GM19395 (cell line): ENCODE measurements around the gene RNF208.

Source experiments
- ATAC-seq: cut with Tn5 transposase; IDR thresholded peaks from one replicate; pipeline ENCODE4 v1.9.1; 2021; ENCODE audit warnings: mild to moderate bottlenecking, moderate library complexity; ENCODE audit not compliant: unreplicated experiment

Gene RNF208

GRCh38 chr9:137215196-137215986, 6.6 kb downstream of the RNF208 start:
- no peak for ATAC-seq

- no peak for ATAC-seq
Measured at GRCh38 chr9:137214620-137215019, 7.4 kb downstream of the RNF208 start.

- ATAC-seq = no peak
Measured at GRCh38 chr9:137213160-137214060, 8.6 kb downstream of the RNF208 start.

GRCh38 chr9:137212520-137212919, 9.5 kb downstream of the RNF208 start:
- no peak for ATAC-seq

GRCh38 chr9:137211532-137211931, 10.5 kb downstream of the RNF208 start:
- ATAC-seq = no peak

- no peak for ATAC-seq
Measured at GRCh38 chr9:137206602-137207001, 15.4 kb downstream of the RNF208 start.

- ATAC-seq = peak; percentile 52
Measured at GRCh38 chr9:137205126-137206069, 16.6 kb downstream of the RNF208 start, which contains the start of the genes NDOR1 and TMEM203. Gene NDOR1 (plus strand): TSS chr9:137205700. CDS start chr9:137205778, 78 bp downstream. Gene TMEM203 (minus strand): TSS chr9:137205648. CDS start chr9:137205414, 234 bp downstream.

GRCh38 chr9:137204731-137205125, 17.3 kb downstream of the RNF208 start:
- ATAC-seq = no peak

- no peak for ATAC-seq
Measured at GRCh38 chr9:137202966-137203365, 19.1 kb downstream of the RNF208 start.

GRCh38 chr9:137201205-137201868, 20.7 kb downstream of the RNF208 start:
- ATAC-seq = no peak

- ATAC-seq = peak; percentile 87
Measured at GRCh38 chr9:137200311-137201204, 21.5 kb downstream of the RNF208 start, which contains the start of gene TPRN. Gene TPRN (minus strand): TSS chr9:137200741. CDS start chr9:137200711, 30 bp downstream.

- ATAC-seq = no peak
Measured at GRCh38 chr9:137199411-137200121, 22.5 kb downstream of the RNF208 start.

GRCh38 chr9:137198902-137199283, 23.1 kb downstream of the RNF208 start:
- ATAC-seq = no peak

- ATAC-seq = no peak
Measured at GRCh38 chr9:137198051-137198901, 23.8 kb downstream of the RNF208 start.

- ATAC-seq = no peak
Measured at GRCh38 chr9:137195525-137196220, 26.4 kb downstream of the RNF208 start.

- ATAC-seq = no peak
Measured at GRCh38 chr9:137194909-137195308, 27.1 kb downstream of the RNF208 start.

GRCh38 chr9:137194388-137194787, 27.7 kb downstream of the RNF208 start:
- no peak for ATAC-seq
